ENCODE measurements around the gene NODAL.

Gene NODAL

GRCh38 chr10:70432561-70433263 lies 8.8 kb downstream of the NODAL start:
- H3K4me1 ChIP-seq (ENCODE audit: control insufficient read depth, insufficient read depth, low read length) = no peaks in the 10 kb centered on the region
- no peaks in the 10 kb centered on the region for H3K9me3 ChIP-seq (ENCODE audit: control insufficient read depth, insufficient read depth, low read length)
- H3K36me3 ChIP-seq (ENCODE audit: control insufficient read depth, insufficient read depth, low read length) = peaks cover 10% of the 10 kb centered on the region
- no CpG with 5 or more reads among the region's 6 CpGs for WGBS (ENCODE audit: insufficient coverage, insufficient read length)
- H3K4me3 ChIP-seq (ENCODE audit: low read length) = no peak overlapping the region
- DNase-seq (ENCODE audit: low read depth, low spot score) = no peak
- H3K27me3 ChIP-seq (ENCODE audit: control insufficient read depth, insufficient read depth, low read length) = no peaks in the 10 kb centered on the region
- no peak overlapping the region for H3K27ac ChIP-seq (ENCODE audit: low read length)

DNA sequence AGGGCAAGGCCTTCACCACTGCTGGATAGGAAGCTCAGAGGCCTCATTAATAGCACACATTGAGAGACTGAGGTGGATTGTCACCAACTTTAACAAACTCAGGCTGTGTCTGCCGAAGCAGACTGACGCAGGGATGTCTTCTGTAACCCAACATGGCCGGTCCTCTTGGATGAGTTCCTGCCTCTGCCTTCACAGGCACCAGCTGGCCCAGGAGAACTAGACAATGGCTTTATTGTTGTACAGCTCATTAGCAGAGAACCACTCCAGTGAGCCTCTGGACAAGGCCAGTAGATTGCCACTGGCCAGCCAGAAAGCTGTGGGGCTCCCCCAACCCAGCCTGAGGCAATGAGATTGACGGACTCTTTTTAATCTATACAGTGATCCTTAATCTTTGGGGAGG lies 9.4 kb downstream of the NODAL start:
- Histone ChIP-seq H3K27ac (ENCODE audit: low read length) (no peak overlapping the region), H3K4me1 (ENCODE audit: control insufficient read depth, insufficient read depth, low read length) (no peaks in the 10 kb centered on the region), H3K9me3 (ENCODE audit: control insufficient read depth, insufficient read depth, low read length) (no peaks in the 10 kb centered on the region), H3K4me3 (ENCODE audit: low read length) (no peak overlapping the region), H3K27me3 (ENCODE audit: control insufficient read depth, insufficient read depth, low read length) (no peaks in the 10 kb centered on the region), H3K36me3 (ENCODE audit: control insufficient read depth, insufficient read depth, low read length) (peaks cover 10% of the 10 kb centered on the region)
- no CpG with 5 or more reads among the region's 4 CpGs for WGBS (ENCODE audit: insufficient coverage, insufficient read length)
- no peak for DNase-seq (ENCODE audit: low read depth, low spot score)

GRCh38 chr10:70430493-70431445 lies 10.7 kb downstream of the NODAL start:
- Histone ChIP-seq H3K27me3 (ENCODE audit: control insufficient read depth, insufficient read depth, low read length) (no peaks in the 10 kb centered on the region), H3K4me1 (ENCODE audit: control insufficient read depth, insufficient read depth, low read length) (no peaks in the 10 kb centered on the region), H3K9me3 (ENCODE audit: control insufficient read depth, insufficient read depth, low read length) (no peaks in the 10 kb centered on the region), H3K27ac (ENCODE audit: low read length) (no peak overlapping the region), H3K4me3 (ENCODE audit: low read length) (no peak overlapping the region), H3K36me3 (ENCODE audit: control insufficient read depth, insufficient read depth, low read length) (peaks cover 9% of the 10 kb centered on the region)
- WGBS (ENCODE audit: insufficient coverage, insufficient read length) = no CpG with 5 or more reads among the region's 6 CpGs
- DNase-seq (ENCODE audit: low read depth, low spot score) = no peak

DNA sequence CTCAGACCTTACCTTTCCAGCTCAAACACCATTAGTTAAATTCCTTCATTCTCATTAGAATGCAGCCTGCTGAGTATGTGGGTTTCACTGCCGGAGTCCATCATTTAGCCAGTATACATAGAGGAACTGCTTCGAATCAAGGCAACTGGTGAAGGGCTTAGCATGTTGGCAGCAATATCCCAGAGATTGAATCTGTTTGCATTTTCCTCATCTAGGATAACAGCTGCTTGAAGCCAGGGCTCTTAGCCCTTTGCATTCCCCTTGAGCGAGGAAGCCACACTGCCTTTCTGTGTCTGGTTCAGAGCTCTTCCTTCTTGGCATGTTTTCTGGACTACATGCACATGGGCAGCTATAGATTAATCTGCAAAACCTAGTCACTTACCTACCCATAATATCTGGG lies 14.7 kb downstream of the NODAL start:
- peaks cover 7% of the 10 kb centered on the region; the same call in 1 of the 2 replicates for H3K36me3 ChIP-seq (ENCODE audit: control insufficient read depth, insufficient read depth, low read length)
- no peak overlapping the region for H3K27ac ChIP-seq (ENCODE audit: low read length)
- no peaks in the 10 kb centered on the region for H3K27me3 ChIP-seq (ENCODE audit: control insufficient read depth, insufficient read depth, low read length)
- no peaks in the 10 kb centered on the region for H3K9me3 ChIP-seq (ENCODE audit: control insufficient read depth, insufficient read depth, low read length)
- DNase-seq (ENCODE audit: low read depth, low spot score) = no peak
- no CpG with 5 or more reads among the region's 3 CpGs for WGBS (ENCODE audit: insufficient coverage, insufficient read length)
- no peaks in the 10 kb centered on the region for H3K4me1 ChIP-seq (ENCODE audit: control insufficient read depth, insufficient read depth, low read length)
- H3K4me3 ChIP-seq (ENCODE audit: low read length) = no peak overlapping the region

GRCh38 chr10:70425096-70425495 lies 16.4 kb downstream of the NODAL start:
- no peak for DNase-seq (ENCODE audit: low read depth, low spot score)
- no peak overlapping the region for H3K27ac ChIP-seq (ENCODE audit: low read length)
- no CpG with 5 or more reads among the region's 3 CpGs for WGBS (ENCODE audit: insufficient coverage, insufficient read length)
- no peaks in the 10 kb centered on the region for H3K4me1 ChIP-seq (ENCODE audit: control insufficient read depth, insufficient read depth, low read length)
- no peaks in the 10 kb centered on the region for H3K9me3 ChIP-seq (ENCODE audit: control insufficient read depth, insufficient read depth, low read length)
- peaks cover 10% of the 10 kb centered on the region; the same call in 1 of the 2 replicates for H3K36me3 ChIP-seq (ENCODE audit: control insufficient read depth, insufficient read depth, low read length)
- H3K4me3 ChIP-seq (ENCODE audit: low read length) = no peak overlapping the region
- no peaks in the 10 kb centered on the region for H3K27me3 ChIP-seq (ENCODE audit: control insufficient read depth, insufficient read depth, low read length)

- Histone ChIP-seq H3K9me3 (ENCODE audit: control insufficient read depth, insufficient read depth, low read length) (no peaks in the 10 kb centered on the region), H3K27me3 (ENCODE audit: control insufficient read depth, insufficient read depth, low read length) (no peaks in the 10 kb centered on the region), H3K4me1 (ENCODE audit: control insufficient read depth, insufficient read depth, low read length) (no peaks in the 10 kb centered on the region), H3K4me3 (ENCODE audit: low read length) (no peak overlapping the region), H3K27ac (ENCODE audit: low read length) (no peak overlapping the region), H3K36me3 (ENCODE audit: control insufficient read depth, insufficient read depth, low read length) (peaks cover 10% of the 10 kb centered on the region; the same call in 1 of the 2 replicates)
- no CpG with 5 or more reads among the region's 3 CpGs for WGBS (ENCODE audit: insufficient coverage, insufficient read length)
- DNase-seq (ENCODE audit: low read depth, low spot score) = no peak
Measured at GRCh38 chr10:70424320-70424719, 17.2 kb downstream of the NODAL start.

DNA sequence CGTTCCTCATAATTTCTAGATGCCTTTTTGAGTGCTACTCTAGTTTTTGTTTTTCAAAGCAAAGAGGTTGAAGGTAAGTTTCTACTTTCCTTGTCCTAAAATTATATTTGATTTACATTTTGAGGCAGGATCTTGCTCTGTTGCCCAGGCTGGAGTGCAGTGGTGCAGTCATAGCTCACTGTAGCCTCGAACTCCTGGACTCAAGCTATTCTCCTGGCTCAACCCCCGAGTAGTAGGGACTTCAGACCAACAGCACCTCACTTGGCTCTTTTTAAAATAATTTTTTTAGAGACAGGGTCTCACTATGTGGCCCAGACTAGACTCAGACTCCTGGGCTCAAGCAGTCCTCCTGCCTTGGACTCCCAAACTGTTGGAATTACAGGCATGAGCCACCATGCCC lies 22.8 kb downstream of the NODAL start:
- H3K36me3 ChIP-seq (ENCODE audit: control insufficient read depth, insufficient read depth, low read length) = peaks cover 4% of the 10 kb centered on the region; the same call in 1 of the 2 replicates
- no peak for DNase-seq (ENCODE audit: low read depth, low spot score)
- no CpG with 5 or more reads among the region's 3 CpGs for WGBS (ENCODE audit: insufficient coverage, insufficient read length)

GRCh38 chr10:70418229-70418628 lies 23.3 kb downstream of the NODAL start:
- Histone ChIP-seq H3K9me3 (ENCODE audit: control insufficient read depth, insufficient read depth, low read length) (no peaks in the 10 kb centered on the region), H3K4me1 (ENCODE audit: control insufficient read depth, insufficient read depth, low read length) (no peaks in the 10 kb centered on the region), H3K27me3 (ENCODE audit: control insufficient read depth, insufficient read depth, low read length) (no peaks in the 10 kb centered on the region), H3K4me3 (ENCODE audit: low read length) (no peak overlapping the region), H3K36me3 (ENCODE audit: control insufficient read depth, insufficient read depth, low read length) (peaks cover 4% of the 10 kb centered on the region; the same call in 1 of the 2 replicates), H3K27ac (ENCODE audit: low read length) (no peak overlapping the region)
- DNase-seq (ENCODE audit: low read depth, low spot score) = no peak
- WGBS (ENCODE audit: insufficient coverage, insufficient read length) = no CpG with 5 or more reads among the region's 1 CpG

More for the DNA sequence above, 22.8 kb downstream of the NODAL start:
- Histone ChIP-seq H3K4me1 (ENCODE audit: control insufficient read depth, insufficient read depth, low read length) (no peaks in the 10 kb centered on the region), H3K27ac (ENCODE audit: low read length) (no peak overlapping the region), H3K9me3 (ENCODE audit: control insufficient read depth, insufficient read depth, low read length) (no peaks in the 10 kb centered on the region), H3K4me3 (ENCODE audit: low read length) (no peak overlapping the region), H3K27me3 (ENCODE audit: control insufficient read depth, insufficient read depth, low read length) (no peaks in the 10 kb centered on the region)

DNA sequence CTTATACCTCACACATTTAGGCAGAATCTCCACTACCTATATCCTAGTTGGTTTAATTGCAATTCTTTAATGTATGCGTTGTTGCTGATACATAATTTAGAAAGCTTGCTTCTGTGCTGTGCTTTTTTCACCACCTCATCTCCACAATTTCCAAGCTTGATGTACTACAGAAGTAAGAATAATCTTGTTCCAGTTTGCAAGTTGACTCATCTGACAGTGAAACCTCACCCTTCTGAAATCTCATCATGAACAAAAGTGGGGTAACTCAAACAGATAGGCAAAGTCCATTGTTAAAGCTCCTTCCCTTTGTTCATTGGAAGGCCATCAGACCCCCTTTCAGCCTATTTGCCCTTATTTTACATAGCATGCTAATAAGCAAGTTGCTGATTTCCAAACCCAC lies 23.9 kb downstream of the NODAL start:
- peaks cover 4% of the 10 kb centered on the region; the same call in 1 of the 2 replicates for H3K36me3 ChIP-seq (ENCODE audit: control insufficient read depth, insufficient read depth, low read length)
- H3K4me3 ChIP-seq (ENCODE audit: low read length) = no peak overlapping the region
- no peak overlapping the region for H3K27ac ChIP-seq (ENCODE audit: low read length)
- no peaks in the 10 kb centered on the region for H3K4me1 ChIP-seq (ENCODE audit: control insufficient read depth, insufficient read depth, low read length)
- DNase-seq (ENCODE audit: low read depth, low spot score) = no peak
- H3K9me3 ChIP-seq (ENCODE audit: control insufficient read depth, insufficient read depth, low read length) = no peaks in the 10 kb centered on the region
- WGBS (ENCODE audit: insufficient coverage, insufficient read length) = no CpG with 5 or more reads among the region's 1 CpG
- H3K27me3 ChIP-seq (ENCODE audit: control insufficient read depth, insufficient read depth, low read length) = no peaks in the 10 kb centered on the region

DNA sequence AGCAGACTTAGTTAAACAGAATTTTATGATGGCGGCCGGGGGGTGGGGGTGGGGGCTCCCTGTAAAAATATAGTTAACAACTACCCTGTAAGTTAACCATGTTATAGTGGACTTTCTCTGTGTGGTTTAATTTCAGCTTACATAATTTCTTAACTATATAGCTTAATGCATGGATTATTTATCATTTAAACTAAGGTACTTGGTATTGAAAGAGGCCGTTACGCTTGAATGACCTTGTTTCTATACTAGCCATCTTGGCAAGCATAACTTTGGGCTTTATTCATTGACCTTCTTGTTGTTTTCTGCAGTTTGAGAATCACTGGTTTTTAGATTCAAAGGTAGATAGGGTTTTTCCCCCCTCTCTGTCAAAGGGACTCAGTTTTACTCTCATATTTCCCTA lies 29.1 kb downstream of the NODAL start:
- Histone ChIP-seq H3K27ac (ENCODE audit: low read length) (no peak overlapping the region), H3K9me3 (ENCODE audit: control insufficient read depth, insufficient read depth, low read length) (no peaks in the 10 kb centered on the region), H3K4me1 (ENCODE audit: control insufficient read depth, insufficient read depth, low read length) (no peaks in the 10 kb centered on the region; the same call in 1 of the 2 replicates), H3K4me3 (ENCODE audit: low read length) (no peak overlapping the region), H3K36me3 (ENCODE audit: control insufficient read depth, insufficient read depth, low read length) (no peaks in the 10 kb centered on the region), H3K27me3 (ENCODE audit: control insufficient read depth, insufficient read depth, low read length) (no peaks in the 10 kb centered on the region)
- WGBS (ENCODE audit: insufficient coverage, insufficient read length) = no CpG with 5 or more reads among the region's 4 CpGs
- DNase-seq (ENCODE audit: low read depth, low spot score) = no peak
